Stromal cell of bone marrow (primary cell): ENCODE measurements around the gene RGS7.
"Not testable (repeated sequence)": the region's sequence is repeated elsewhere in the genome, so short reads cannot be mapped to it uniquely, and the experiment has no call there.

Experiments
- DNase-seq: peaks from one replicate; pipeline ENCODE4 v3.0.0-alpha.2; 2012; ENCODE audit warnings: low read depth

The RGS7 gene

DNA sequence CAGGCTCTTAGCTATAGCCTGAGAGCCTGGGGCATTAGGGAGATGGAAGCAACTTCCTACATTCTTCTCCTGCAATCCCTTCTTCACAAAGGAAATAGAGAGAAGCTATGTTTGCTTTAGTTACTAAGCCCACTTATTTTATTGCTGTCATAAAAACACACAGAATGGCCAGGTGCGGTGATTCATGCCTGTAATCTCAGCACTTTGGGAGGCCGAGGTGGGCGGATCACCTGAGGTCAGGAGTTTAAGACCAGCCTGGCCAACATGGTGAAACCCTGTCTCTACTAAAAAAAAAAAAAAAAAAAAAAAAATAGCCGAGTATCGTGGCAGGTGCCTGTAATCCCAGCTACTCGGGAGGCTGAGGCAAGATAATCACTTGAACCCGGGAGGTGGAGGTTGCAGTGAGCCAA lies 573.3 kb downstream of the RGS7 start:
- DNase-seq, result not testable (repeated sequence)

DNA sequence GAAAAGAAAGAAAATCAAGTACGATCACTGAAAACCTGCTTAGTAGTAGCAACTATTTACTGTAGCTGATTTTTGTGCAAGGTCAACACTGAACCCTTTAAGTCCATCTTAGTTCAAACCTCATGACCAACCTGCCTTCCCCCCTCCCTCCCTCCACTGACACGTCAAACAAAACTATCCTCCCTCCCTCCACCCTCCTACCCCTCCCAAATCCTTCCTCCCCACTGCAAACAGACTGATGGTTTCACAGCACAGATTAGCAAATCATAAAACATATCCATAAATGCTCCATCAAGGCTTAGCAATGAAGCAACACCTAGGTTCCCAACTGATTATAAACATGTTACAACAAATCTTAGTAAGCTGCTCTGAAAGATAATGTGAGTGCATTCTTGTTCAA lies 580.8 kb downstream of the RGS7 start:
- no peak for DNase-seq

DNA sequence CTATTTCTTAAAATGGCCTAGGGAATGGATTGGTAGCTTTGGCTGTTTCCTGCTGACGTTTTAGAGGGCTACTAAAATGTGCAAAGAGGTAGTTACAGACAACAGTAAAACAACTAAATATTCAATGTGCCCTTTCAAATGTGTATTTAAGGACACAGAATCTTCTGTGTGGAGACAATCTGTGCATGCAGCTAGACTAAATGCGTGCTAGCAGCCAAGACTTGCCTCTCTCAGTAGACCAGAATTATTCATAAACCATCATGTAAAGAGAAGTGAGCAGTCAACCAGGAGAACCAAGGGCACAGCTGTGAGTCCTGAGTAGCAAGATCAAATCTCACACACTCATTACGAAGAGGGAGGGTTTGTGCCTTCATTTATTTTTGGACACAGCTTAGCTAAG lies 584.9 kb downstream of the RGS7 start:
- DNase-seq, result no peak

DNA sequence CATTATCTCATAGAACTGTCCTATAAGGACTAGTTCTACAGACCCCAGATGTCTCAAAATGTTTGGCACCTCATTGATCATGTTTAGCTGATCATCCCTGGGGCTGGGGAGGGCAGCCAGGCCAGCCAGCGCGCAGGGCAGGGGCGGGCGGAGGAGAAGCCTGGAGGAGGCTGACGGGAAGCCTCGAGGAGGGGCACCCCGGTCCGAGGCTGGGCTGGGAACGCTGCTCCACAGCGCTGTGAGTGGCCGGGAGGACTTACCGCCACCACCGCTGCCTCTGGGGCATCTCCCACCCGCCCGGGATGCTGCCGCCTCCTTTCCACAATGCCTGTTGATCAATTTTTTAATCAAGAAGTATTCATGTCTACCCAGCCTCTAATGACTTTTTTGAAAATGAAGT lies 585.6 kb downstream of the RGS7 start:
- DNase-seq, result no peak

DNA sequence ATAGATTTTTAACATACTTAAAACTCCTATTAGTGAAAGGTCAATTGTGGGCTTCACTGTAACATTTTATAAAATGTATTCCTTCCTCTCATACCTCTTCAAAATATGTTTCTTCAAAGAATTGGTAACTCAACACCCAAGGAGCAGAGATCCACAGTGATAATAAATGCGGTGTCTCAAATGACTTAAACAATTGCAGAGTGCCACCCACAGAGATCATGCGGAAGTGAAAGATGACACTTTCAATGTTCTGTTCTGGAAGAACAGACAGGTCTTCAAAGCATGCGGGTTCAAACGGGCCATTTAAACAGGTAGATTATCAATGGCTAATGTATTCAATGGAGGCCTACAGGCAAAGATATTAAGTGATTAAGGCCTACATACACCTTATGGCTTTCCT lies 588.0 kb downstream of the RGS7 start:
- no peak for DNase-seq

DNA sequence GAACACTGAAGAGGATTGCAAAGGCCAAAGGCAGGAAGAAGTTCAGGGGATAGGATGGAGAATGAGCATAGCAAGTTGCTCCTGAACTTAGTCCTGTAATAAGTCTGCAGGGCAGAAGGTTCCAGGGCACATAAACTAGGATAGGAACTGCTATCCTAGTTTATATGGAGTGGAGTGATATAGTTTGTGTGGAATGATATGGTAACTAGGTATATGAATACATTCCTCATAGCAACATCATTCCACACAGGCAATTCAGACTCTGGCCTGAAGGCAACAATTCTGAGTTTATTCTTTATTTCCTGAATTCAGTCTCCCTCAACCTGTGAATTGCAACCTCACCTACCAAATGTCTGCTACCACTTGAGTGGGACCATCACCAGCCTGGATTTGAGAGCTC lies 590.2 kb downstream of the RGS7 start:
- no peak for DNase-seq

DNA sequence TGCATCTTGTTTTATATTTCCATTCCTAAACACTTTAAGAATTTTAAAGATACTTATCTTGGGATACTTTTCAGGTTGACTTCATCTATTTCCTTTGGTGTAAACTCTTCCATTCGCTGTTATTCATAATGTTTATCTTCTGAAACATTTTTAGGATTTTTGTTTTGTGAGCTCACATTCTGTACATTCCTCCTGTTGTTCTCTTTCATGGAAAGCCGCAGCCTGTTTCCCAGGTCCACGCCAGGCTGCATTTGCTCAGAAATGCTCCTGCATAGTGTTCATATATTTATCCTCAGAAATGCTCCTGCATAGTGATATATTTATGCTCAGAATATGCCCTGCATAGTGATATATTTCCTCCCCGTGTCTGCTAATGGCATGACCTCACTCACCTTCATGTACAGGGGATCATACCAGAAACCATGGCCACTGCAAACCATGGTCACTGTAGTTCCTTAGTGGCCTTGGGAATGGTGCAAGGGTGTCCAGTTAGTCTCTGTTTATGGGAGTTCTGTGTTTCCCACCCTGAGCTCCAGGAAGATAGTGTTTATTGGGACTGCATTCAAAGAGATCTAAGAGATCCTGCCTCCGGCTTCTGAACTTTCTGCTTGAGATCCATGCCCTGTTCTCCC lies 591.2 kb downstream of the RGS7 start:
- no peak for DNase-seq

DNA sequence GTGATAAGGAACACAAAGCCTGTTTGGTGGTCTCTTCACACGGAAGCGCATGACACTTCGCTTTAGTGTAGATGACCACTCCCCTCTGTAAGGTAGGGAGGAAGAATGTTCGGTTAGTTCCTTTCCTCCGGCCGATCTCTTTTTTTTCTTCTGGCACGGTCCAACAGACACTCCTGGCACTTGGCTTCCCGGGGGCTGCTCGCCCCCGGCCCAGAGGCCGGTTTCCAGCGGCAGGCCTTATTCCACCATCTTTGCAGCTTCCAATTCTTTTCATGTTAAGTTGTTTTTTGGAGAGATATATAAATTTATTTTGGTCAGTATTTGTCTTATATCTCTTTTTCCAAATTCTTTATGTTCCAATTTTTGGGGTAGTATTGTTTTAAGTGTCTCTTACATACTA lies 593.2 kb downstream of the RGS7 start:
- no peak for DNase-seq

DNA sequence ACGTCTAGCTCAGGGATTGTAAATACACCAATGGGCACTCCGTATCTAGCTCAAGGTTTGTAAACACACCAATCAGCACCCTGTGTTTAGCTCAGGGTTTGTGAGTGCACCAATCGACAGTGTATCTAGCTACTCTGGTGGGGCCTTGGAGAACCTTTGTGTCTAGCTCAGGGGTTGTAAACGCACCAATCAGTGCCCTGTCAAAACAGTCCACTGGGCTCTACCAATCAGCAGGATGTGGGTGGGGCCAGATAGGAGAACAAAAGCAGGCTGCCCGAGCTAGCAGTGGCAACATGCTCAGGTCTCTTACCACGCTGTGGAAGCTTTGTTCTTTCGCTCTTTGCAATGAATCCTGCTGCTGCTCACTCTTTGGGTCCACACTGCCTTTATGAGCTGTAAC lies 593.9 kb downstream of the RGS7 start:
- not testable (repeated sequence) for DNase-seq

DNA sequence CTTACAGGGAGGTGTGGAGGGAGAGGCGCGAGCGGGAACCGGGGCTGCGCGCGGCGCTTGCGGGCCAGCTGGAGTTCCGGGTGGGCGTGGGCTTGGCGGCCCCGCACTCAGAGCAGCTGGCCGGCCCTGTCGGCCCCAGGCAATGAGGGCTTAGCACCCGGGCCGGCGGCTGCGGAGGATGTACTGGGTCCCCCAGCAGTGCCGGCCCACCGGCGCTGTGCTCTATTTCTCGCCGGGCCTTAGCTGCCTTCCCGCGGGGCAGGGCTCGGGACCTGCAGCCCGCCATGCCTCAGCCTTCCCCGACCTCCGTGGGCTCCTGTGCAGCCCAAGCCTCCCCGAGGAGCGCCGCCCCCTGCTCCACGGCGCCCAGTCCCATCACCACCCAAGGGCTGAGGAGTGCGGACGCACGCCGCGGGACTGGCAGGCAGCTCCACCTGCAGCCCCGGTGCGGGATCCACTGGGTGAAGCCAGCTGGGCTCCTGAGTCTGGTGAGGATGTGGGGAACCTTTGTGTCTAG lies 594.5 kb downstream of the RGS7 start:
- not testable (repeated sequence) for DNase-seq

DNA sequence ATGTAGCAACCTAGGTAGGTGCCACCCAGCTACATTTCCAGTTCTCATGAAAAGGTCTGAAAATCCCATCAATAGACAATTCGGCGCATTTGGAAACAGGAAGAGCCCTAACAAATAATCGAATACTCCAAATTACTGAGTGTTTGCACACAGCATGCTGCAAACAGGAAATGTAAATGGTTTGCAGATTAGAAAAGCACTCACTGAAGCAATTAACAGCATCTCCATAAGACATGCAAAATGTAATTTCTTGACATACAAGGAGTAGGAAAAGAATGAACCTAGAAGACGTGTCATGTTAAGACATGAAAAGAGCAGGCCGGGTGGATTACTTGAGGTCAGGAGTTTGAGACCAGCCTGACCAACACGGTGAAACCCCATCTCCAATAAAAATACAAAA lies 598.2 kb downstream of the RGS7 start:
- DNase-seq, result not testable (repeated sequence)

DNA sequence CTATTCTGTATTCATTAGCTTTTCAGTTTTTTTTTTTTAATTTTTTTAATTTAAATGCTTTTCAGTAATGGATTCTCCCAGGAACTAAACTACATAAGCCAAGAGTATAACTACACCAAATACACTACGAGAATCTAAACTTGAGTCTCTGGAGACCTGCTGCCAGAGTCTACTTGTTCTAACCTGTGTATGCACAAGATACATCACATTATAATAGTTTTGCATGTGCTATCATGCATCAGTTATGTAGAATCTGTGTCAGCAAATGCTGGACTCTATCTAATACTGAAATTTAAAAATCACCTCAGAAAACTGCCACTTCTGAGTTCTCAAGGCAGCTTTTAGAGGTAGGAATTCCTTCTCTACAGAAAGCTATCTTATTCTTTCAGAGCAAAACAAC lies 598.7 kb downstream of the RGS7 start:
- no peak for DNase-seq

DNA sequence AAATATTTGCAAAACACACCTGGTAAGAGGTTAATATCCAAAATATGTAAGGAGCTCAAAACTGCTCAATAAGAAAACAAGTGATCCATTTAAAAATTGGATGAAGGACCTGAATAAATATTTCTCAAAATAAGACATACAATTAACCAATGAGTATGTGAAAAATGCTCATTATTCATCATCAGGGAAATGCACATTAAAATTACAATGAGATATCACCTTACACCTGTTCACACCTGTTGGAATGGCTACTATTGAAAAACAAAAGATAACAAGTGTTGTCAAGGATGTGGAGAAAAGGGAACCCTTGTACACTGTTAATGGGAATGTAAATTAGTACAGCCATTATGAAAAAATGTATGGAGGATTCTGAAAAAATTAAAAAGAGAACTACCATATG lies 609.1 kb downstream of the RGS7 start:
- DNase-seq, result no peak

DNA sequence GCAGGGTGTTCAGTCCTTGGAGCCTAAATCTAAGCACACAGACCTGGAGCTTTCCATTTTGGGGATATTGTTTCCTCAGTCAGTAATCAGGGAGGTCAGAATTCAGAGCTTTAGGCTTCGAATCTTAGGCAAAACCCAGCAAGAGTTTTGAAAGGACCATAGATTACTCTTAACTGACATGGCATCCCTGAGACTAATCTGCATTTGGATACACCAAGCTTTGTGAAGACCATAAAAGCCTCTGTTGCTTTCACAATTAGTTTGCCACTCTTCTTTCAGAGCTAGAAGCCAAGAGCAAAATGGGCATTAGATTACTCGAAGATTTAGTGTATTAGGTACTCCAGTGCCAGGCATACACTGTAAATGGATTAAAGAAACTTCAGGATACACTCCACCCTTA lies 613.3 kb downstream of the RGS7 start:
- no peak for DNase-seq

DNA sequence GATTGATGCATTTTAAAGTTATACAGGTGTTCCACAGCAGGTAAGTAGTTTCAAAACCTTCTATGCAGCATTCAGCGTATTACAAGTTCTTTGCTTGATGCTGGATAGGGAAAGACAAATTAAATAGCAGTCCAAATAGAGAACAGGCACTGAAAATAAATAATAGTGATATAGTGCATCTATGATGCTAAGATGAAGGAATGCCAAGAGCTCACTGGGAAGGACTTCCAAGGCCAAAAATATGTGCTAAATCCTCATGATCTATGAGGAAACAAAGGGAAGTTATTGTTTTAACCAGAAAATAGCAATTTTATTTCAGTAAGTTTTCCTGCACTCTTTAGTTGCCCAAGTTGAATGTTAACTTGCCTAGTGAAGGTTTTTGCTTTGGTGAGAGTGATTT lies 617.3 kb downstream of the RGS7 start:
- peak; percentile 33 for DNase-seq

DNA sequence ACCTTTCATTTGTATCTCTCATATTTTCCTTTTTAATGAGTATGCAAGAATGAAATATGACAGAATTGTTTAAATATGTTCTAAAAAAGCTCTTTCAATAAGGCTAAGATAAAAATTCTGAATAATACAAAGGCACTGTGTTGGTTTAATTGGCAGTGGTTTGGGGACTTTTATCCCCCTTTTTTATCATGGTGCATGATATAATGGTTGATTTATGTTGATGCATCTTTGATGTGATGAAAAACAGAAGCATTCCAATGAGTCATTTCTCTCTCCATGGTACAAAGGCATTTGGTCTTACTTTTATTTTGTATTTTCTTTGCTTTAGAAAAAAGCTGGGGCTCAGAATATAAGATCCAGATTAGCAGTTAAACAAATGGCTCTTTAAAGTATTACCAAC lies 617.9 kb downstream of the RGS7 start:
- peak; percentile 13 for DNase-seq

DNA sequence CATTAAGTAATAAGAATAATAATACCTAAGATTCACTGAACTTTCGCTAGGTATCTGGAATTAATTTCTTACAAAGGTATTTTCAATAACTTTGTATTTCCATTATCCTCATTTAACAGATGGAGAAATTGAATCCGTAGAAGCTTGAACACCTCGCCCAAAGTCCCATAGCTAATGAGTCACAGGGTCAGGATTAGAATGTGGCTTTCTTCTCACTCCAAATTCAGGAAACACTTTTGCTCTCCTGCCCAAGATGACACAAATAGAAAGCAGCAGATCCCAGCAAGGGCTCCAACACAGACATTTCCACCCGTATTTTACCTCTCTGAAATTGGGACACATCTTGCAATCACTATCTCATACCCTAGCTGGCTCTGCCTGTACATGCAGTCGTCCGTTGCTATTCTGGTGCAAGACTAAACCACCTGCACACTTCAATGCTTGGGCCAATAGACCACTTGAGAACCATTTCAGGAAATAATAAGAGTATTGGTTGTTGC lies 619.2 kb downstream of the RGS7 start:
- peak; percentile 14 for DNase-seq

DNA sequence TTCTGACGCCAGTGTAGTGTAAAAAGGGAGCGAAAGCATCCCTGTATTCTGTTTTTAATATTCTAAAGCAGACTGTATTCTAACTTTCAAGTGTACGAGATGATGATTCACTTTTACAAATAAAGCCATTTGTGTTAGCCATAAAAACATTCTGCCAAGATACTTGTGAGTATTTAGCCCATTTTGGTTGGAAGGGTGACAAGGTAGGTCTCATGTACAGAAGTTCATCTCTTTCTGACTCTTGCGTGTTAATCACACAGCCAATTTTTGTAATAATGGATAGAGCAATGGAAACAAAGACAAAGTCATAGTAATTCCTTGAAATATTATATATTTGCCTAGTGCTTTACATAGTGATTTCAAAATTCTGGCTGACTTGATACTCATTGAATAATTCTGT lies 619.7 kb downstream of the RGS7 start:
- peak; percentile 85 for DNase-seq

DNA sequence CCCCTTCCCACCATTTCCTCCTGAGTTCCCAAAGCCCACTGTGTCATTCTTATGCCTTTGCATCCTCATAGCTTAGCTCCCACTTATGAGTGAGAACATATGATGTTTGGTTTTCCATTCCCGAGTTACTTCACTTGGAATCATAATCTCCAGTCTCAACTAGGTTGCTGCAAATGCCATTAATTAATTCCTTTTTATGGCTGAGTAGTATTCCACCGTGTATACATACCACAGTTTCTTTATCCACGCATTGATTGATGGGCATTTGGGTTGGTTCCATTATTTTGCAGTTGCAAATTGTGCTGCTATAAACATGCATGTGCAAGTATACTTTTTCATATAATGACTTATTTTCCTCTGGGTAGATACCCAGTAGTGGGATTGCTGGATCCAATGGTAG lies 622.3 kb downstream of the RGS7 start:
- DNase-seq, result not testable (repeated sequence)

DNA sequence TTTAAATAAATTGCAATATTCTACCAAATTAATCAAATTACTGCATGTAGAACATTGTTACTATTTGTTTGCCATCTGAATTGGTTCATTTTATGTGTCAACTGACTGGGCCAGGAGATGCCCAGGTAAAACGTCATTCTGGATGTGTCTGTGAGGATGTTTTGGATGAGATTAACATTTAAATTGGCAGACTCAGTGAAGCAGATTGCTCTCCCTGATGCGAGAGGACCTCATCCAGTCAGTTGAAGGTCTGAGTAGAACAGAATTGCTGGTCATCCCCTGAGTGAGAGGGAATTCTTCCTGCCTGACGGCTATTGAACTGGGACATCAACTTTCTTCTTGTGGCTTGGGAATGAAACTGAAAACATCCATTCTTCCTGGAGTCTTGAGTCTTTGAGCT lies 623.0 kb downstream of the RGS7 start:
- no peak for DNase-seq

DNA sequence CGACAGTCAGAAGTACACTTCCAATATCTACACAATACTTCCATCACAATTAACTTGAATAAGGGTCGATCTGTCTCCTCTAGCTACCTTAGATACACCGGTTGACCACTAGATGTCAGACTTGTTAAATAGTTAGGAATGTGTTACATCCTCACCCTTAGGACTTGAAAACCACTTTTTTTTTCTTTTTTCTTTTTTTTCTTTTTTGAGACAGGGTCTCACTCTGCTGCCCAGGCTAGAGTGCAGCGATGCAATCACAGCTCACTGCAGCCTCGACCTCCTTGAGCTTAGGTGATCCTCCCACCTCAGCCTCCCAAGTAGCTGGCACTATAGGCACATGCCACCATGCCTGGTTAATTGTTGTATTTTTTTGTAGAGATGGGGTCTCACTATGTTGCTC lies 624.6 kb downstream of the RGS7 start:
- peak; percentile 59 for DNase-seq
